NCI-H460 (cell line): ENCODE results near the gene STK17B. TPM values are rescaled to one million over a fixed set of nuclear protein-coding genes. Genes with fewer than 3 reads are reported as not detected.

Experiments
- DNase-seq: peaks from one replicate; pipeline ENCODE4 v3.0.0-alpha.2; 2016; ENCODE audit warnings: low read depth; ENCODE audit errors: extremely low read depth
- total RNA-seq: library from RNA; depleted of rRNA; stranded (reverse); fragments of >200 nt; shearing (Covaris generic); gene quantifications from 2 replicates; pipeline ENCODE4 v1.2.3, GENCODE V29; 2014

STK17B gene
- total RNA-seq, 1 experiment from 2014 or later: 23.2 TPM

DNA sequence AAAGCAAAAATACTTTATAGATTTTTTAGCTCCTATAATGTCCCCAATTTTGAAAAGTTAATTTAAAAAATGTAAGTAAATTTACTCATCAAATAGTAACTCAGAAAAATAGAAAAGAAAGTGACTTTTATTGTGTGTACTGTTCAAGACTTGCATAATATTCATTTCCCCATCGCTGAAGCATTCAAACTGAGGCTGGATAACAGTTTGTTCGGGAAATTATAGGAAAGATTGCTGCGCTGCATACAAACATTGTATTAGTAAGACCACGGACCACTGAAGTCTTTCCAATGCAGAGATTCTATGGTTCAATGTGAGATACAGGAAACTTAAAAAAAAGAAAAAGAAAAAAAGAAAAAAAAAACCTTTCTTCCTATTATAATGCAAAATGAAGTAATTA is 10.4 kb downstream of the STK17B start:
- DNase-seq: no peak

- peak; percentile 44 for DNase-seq
These were observed 11.3 kb downstream of the STK17B start for GRCh38 chr2:196160101-196160500.

GRCh38 chr2:196159221-196159892 is 12.0 kb downstream of the STK17B start:
- DNase-seq: no peak

GRCh38 chr2:196155575-196155974 is 15.8 kb downstream of the STK17B start:
- DNase-seq: no peak

GRCh38 chr2:196153480-196153879 is 17.9 kb downstream of the STK17B start:
- no peak for DNase-seq

GRCh38 chr2:196149948-196150347 is 21.4 kb downstream of the STK17B start:
- no peak for DNase-seq

DNA sequence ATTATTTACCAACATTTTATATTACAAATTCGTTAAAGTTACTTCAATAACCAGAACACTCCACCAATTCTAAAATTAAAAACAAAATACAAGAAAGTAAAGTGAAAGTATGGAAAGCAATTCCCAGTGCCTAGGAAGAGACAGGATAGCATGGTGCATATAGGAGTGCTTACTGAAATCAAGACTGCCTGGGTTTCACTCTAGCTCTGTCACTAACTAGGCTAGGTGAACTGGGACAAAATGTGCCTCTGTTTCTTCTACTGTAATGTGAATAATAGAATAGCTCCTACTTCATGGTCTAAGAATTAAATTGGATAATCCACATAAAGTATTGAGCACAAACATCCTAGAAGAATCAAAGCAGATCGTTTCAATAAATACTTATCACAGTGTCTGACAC is 22.6 kb downstream of the STK17B start:
- no peak for DNase-seq

- DNase-seq: no peak
These were observed 26.1 kb downstream of the STK17B start for GRCh38 chr2:196145256-196145655.

- DNase-seq: no peak
These were observed 26.8 kb downstream of the STK17B start for GRCh38 chr2:196144513-196145126.

GRCh38 chr2:196143730-196144131 is 27.6 kb downstream of the STK17B start:
- no peak for DNase-seq

- no peak for DNase-seq
These were observed 28.6 kb downstream of the STK17B start for GRCh38 chr2:196142825-196143224.

DNA sequence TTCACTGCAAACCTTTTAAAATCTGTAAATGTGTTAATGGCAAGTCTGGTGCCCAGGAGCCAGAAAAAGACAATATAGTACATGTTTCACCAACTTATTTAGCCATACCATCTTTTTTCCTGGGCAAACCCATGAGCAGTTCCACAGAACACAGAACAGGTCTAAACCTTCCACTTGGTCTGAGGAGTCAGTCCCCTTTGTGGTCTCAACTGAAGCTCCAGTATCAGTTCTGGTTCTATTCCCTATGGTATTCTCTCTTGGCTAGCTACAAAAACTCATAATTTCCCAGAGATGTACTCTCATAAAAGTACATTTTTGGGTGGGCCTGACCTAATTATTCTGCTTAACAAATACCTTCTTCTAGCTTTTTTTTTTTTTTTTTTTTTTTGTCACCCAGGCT is 31.2 kb downstream of the STK17B start:
- no peak for DNase-seq

DNA sequence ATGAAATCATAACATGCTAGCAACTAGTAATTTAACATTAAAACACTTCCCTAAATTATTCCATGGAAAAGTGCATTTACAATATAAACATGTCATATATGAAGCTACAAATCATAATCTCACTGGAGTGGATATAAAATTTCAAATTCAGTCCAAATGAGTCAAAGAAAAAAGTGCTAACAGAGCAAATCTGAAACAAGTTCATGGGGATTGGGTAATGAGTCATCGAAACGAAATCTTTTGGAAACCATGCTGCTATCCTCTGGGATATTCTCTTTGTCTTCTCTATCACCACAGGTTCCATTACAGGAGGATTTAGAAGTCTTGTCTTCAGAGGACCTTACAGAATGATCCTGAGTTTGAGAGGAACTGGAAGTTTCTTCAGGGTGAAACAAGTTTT is 34.1 kb downstream of the STK17B start:
- DNase-seq: no peak

DNA sequence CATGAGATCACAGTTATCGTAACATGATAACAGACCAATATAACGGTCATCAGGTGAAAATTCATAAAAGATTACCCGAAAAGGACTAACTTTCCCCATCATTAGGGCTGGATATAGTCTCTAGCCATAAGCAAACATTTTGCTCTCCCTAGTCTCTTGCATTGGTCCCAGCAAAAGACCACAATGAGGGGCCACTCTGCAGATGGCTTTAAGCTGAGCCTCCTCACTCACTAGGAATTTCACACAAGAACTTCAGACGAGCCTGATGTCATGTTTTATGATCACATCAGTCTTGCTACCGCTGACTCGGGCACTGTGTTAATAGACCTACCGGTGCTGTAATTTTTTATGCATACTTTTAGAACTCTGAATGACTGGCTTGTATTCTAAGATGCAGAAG is 35.2 kb downstream of the STK17B start:
- DNase-seq: peak; percentile 22

DNA sequence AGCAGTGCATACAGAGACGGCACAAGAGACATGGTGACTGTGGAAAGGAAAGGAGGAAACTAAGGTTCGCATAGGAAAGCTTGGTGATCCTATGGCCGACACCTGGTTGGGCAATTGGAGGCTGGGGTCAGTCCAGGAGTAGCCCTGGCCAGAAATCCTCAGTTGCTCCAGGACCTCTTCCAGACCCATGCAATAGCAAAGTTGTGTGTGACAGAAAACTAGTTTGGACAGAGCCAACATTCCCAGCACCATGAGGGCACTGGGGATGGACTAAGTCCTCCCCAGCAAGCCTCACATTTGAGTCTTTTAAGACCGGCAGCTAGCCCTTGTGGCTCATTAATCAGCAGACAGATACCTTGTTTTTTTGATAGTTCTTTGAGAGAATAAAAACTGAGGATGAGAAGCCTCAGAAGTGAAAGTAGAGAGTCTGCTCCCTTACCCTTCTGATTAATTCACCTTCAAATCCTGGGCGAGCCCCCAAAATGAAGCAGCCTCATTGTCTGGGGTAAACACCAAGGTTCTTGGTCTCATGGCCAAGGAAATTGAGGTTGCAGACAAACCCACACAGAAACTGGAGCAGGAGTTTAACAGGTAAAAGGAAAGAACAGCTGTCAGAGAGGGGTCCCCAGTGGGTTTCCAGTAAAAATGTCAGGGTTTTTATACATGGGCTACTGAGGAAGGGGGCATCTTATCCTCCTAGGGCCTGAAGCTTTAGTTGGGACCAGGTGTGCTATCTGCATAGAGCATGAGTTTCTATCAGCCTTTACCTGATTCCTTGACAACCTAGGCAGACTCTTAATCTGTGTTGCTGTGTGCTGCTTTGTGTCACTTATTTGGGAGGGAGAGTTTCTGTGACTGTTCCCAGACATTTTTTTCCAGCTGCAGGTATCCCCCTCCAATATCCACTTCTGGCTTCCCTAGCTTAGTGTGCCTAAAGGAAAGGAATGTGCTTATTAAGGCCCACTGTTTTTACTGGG is 39.1 kb downstream of the STK17B start:
- no peak for DNase-seq

DNA sequence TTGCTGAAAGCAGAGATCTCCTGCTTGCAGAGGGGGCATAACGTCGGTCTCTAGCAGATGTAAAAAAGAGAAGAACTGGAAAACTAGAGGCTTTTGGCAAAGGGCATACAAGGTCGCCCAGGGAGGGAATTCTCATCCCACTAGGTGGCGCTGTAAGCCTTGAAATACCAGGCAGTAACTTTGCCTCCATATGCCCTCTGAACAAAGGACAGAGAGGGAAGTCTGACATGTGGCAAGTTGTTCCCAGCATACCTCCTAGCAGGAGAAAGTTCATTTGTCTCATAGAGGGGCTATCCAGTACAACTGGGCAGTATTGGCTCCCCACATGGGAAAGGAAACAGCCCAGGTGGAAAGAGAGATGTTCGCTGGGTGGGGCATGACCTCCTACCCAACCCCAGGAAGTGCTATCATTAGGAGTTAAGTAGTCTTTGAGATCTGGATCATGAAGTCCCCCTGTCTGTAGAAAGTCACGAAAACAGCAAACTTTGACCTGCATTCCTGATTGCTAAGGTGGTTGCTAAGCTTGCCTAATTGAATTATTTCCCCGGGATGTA is 39.9 kb downstream of the STK17B start:
- no peak for DNase-seq

- DNase-seq: no peak
These were observed 41.1 kb downstream of the STK17B start for GRCh38 chr2:196130039-196130825.

- no peak for DNase-seq
These were observed 42.6 kb downstream of the STK17B start for GRCh38 chr2:196128749-196129148.

- DNase-seq: no peak
These were observed 45.8 kb downstream of the STK17B start for GRCh38 chr2:196125596-196125995.

DNA sequence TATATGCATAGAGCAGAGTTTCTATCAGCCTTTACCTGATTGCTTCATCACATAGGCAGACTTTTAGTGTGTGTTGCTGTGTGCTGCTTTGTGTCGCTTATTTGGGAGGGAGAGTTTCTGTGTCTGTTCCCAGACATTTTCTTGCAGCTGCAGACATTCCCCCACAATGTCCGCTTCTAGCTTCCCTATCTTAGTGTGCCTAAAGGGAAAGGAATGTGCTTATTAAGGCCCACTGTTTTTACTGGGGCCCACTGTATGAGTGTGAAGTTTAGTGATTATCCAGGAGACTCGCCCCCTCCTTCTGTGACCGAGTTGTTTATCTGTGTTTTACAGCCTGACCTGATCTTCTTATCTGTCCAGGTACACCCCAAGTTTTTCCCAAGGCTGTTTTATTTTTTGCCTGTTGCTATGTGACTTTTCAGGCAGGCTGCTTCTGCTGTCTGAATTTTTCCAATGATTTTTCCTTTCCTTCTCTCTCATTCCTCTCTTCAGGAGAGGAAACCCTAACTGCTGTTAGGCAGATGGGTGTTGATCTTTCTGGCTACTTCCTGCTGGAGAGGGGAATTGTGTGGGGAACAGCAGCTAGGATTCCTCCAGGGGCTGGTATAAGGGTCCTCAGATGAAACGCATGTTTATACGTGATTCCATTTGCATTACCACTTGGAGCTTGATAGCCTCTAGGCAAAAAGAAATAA is 47.6 kb downstream of the STK17B start:
- DNase-seq: no peak
